ENCODE measurements around the gene SPINT3. TPM values are rescaled to one million over a fixed set of nuclear protein-coding genes. Genes with fewer than 3 reads are reported as not detected.
A peak's percentile ranks its signal among the peaks of the same experiment; 100 is the strongest.

SPINT3 gene
- total RNA-seq, 1 donor from 2014 or later: not detected

DNA sequence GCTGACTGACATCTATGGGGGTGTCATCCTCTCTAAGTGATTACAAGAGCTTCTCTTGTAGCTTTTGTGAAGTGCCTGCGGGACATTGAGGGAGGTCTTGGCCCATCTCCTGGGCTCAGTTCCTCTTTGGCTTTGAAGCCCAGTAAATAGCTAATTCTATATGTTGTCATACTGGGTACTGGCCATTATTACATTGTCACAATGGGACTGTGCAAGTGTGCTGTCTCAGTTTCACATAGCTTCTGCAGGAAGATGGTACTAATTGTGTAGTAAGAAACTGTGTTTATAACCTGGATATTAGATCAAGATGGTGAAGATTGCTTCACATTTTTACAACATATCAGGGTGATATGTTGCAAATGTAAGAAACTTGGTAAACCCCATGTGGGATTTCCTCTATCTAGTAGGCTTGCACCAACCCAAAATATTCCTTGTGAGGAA is 19.9 kb downstream of the SPINT3 start:
- Mint-ChIP-seq H3K27ac (ENCODE audit: unreplicated experiment) (no peak overlapping the region), H3K4me3 (ENCODE audit: unreplicated experiment) (no peak overlapping the region), H3K27me3 (ENCODE audit: unreplicated experiment) (peaks cover 4% of the 10 kb centered on the region), H3K9me3 (ENCODE audit: unreplicated experiment) (no peaks in the 10 kb centered on the region), H3K36me3 (ENCODE audit: unreplicated experiment) (no peaks in the 10 kb centered on the region), H3K4me1 (ENCODE audit: low read depth, unreplicated experiment) (no peaks in the 10 kb centered on the region)
- TF ChIP-seq, protein P1, sequence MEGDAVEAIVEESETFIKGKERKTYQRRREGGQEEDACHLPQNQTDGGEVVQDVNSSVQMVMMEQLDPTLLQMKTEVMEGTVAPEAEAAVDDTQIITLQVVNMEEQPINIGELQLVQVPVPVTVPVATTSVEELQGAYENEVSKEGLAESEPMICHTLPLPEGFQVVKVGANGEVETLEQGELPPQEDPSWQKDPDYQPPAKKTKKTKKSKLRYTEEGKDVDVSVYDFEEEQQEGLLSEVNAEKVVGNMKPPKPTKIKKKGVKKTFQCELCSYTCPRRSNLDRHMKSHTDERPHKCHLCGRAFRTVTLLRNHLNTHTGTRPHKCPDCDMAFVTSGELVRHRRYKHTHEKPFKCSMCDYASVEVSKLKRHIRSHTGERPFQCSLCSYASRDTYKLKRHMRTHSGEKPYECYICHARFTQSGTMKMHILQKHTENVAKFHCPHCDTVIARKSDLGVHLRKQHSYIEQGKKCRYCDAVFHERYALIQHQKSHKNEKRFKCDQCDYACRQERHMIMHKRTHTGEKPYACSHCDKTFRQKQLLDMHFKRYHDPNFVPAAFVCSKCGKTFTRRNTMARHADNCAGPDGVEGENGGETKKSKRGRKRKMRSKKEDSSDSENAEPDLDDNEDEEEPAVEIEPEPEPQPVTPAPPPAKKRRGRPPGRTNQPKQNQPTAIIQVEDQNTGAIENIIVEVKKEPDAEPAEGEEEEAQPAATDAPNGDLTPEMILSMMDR (IDR thresholded peaks at IDR 0.05; ENCODE audit: partially characterized antibody, unreplicated experiment): no peak
- no peak for DNase-seq

DNA sequence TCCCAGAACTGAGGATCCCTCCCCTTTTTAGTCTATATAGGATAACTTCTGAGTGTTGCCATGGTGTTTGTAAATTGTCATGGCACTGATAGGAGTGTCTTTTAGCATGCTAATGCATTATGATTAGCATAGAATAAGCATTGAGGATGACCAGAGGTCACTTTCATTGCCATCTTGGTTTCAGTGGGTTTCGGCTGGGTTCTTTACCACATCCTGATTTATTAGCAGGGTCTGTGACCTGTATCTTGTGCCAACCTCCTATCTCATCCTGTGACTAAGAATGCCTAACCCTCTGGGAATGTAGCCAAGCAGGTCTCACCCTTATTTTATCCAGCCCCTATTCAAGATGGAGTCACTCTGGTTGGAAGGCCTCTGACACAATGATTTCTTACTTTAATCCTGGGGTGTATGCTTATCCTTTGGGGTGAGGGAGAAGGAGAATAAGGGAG is 26.3 kb downstream of the SPINT3 start:
- DNase-seq: no peak
- Mint-ChIP-seq H3K4me1 (ENCODE audit: low read depth, unreplicated experiment) (peaks cover 3% of the 10 kb centered on the region), H3K27ac (ENCODE audit: unreplicated experiment) (no peak overlapping the region), H3K36me3 (ENCODE audit: unreplicated experiment) (no peaks in the 10 kb centered on the region), H3K27me3 (ENCODE audit: unreplicated experiment) (peaks cover 4% of the 10 kb centered on the region), H3K4me3 (ENCODE audit: unreplicated experiment) (no peak overlapping the region), H3K9me3 (ENCODE audit: unreplicated experiment) (no peaks in the 10 kb centered on the region)
- TF ChIP-seq, protein P1 (IDR thresholded peaks at IDR 0.05; ENCODE audit: partially characterized antibody, unreplicated experiment): no peak

DNA sequence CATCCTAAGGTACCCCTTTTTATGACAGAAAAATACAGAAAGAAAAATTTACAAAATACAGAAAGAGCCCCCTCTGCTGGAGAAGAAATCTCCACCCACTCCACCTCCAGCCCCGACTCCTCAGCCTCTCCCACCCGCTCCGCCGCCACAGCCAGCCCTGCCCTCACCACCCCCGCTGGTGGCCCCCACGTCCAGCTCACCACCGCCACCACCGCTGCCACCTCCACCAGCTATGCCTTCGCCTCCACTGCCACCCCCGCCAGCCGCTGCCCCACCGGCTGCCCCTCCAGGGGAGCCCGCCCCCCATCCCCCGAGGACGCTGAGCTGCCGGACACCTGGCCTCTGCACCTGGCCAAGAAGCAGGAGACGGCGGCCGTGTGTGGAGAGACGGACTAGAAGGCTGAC is 28.2 kb downstream of the SPINT3 start:
- Mint-ChIP-seq H3K4me3 (ENCODE audit: unreplicated experiment) (no peak overlapping the region), H3K36me3 (ENCODE audit: unreplicated experiment) (no peaks in the 10 kb centered on the region), H3K4me1 (ENCODE audit: low read depth, unreplicated experiment) (peaks cover 3% of the 10 kb centered on the region), H3K27me3 (ENCODE audit: unreplicated experiment) (peaks cover 3% of the 10 kb centered on the region), H3K27ac (ENCODE audit: unreplicated experiment) (no peak overlapping the region), H3K9me3 (ENCODE audit: unreplicated experiment) (no peaks in the 10 kb centered on the region)
- TF ChIP-seq, protein P1 (IDR thresholded peaks at IDR 0.05; ENCODE audit: partially characterized antibody, unreplicated experiment): peak; percentile 63
- peak; percentile 53 for DNase-seq

DNA sequence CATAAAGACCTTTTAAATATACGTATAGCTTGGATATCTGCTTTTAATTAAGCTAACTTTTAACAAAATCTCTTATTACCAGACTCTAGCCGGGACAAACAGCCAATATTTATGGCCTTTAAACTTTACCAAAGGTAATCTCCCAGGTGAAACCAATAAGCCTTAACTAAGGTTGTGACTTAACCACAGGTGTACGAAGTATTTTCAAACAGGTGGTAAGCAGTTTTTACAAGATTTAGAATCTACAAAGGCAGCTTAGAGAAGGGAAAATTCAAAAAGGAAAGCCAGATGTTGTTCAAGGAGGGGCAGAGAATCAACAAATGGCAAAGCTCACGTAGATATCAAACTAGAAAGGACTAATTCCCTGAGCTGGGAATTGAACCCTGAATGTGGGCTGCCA is 30.0 kb downstream of the SPINT3 start:
- TF ChIP-seq, protein P1 (IDR thresholded peaks at IDR 0.05; ENCODE audit: partially characterized antibody, unreplicated experiment): no peak
- Mint-ChIP-seq H3K36me3 (ENCODE audit: unreplicated experiment) (no peaks in the 10 kb centered on the region), H3K4me1 (ENCODE audit: low read depth, unreplicated experiment) (peaks cover 3% of the 10 kb centered on the region), H3K9me3 (ENCODE audit: unreplicated experiment) (no peaks in the 10 kb centered on the region), H3K27ac (ENCODE audit: unreplicated experiment) (no peak overlapping the region), H3K4me3 (ENCODE audit: unreplicated experiment) (no peak overlapping the region), H3K27me3 (ENCODE audit: unreplicated experiment) (peaks cover 2% of the 10 kb centered on the region)
- no peak for DNase-seq

DNA sequence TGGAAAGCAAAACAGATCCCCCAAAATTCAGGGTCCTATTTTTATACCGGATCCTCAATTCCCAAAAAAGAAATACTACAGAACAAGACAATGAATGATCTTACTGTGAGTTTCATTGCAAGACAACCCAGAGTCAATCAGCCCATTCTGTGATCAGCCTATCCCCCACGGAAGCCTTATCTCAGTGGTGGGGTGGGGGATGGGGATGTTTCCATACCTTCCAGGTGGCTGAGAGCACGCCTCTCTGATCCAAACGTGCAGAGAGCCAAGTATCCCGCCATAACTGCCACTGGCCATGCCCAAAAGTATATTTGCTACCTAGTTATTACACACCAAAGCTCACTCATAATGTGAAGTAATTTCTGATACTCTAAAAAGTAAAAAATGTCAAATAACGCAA is 30.7 kb downstream of the SPINT3 start:
- TF ChIP-seq, protein P1 (IDR thresholded peaks at IDR 0.05; ENCODE audit: partially characterized antibody, unreplicated experiment): no peak
- Mint-ChIP-seq H3K9me3 (ENCODE audit: unreplicated experiment) (no peaks in the 10 kb centered on the region), H3K27me3 (ENCODE audit: unreplicated experiment) (peaks cover 2% of the 10 kb centered on the region), H3K4me1 (ENCODE audit: low read depth, unreplicated experiment) (peaks cover 3% of the 10 kb centered on the region), H3K4me3 (ENCODE audit: unreplicated experiment) (no peak overlapping the region), H3K36me3 (ENCODE audit: unreplicated experiment) (no peaks in the 10 kb centered on the region), H3K27ac (ENCODE audit: unreplicated experiment) (no peak overlapping the region)
- no peak for DNase-seq

All from glutamatergic neuron (in vitro differentiated cells).